HCT116 (cell line): ENCODE measurements around the gene FAM170B. TPM values are rescaled to one million over a fixed set of nuclear protein-coding genes. Genes with fewer than 3 reads are reported as not detected.

ENCODE experiments used
- ATAC-seq: fragments of 200-7000 bp; cut with Tn5 transposase; 2 replicates; pipeline ENCODE4 v1.9.1; 2020; ENCODE audit warnings: mild to moderate bottlenecking, moderate library complexity
- BruUV-seq: library from RNA; stranded (reverse); fragments of 400-500 nt; replicated peaks from 2 replicates; lab custom pipeline; 2021; lab: Mats Ljungman, UMichigan
- CTCF ChIA-PET: fragments of 300-600 bp; sonication (Branson Sonifier 250); formaldehyde crosslinking; loops from one replicate; lab custom pipeline; 2021; ENCODE audit warnings: antibody characterized with exemption; lab: Charles Lee
- POLR2A ChIA-PET: fragments of 300-600, 350-600 bp; sonication (Branson Sonifier 250); formaldehyde crosslinking; loops from one replicate; lab custom pipeline; 2021; ENCODE audit warnings: antibody characterized with exemption; lab: Charles Lee
- RAD21 ChIA-PET, 2 experiments: fragments of 300-600 bp; sonication (Branson Sonifier 250); formaldehyde crosslinking; loops; one replicate each; lab custom pipeline; 2023; ENCODE audit warnings: low total read pairs in 2 of 2; ENCODE audit not compliant: uncharacterized antibody in 2 of 2, unreplicated experiment in 2 of 2, low non-redundant PET in 1 of 2; lab: Charles Lee
- DNase-seq: peaks from one replicate; pipeline ENCODE4 v3.0.0-alpha.2; 2010; ENCODE audit warnings: low read depth, low spot score
- H2AFZ ChIP-seq: fragments of 200-600 bp; shearing (Covaris generic), sonication (generic); 2 replicates; pipeline ENCODE4 v1.6.1; 2017; ENCODE audit warnings: low read depth, mixed run types, mixed read lengths, antibody characterized with exemption, low read length; ENCODE audit not compliant: poor library complexity, severe bottlenecking
- H3K27ac ChIP-seq: 2 replicates; pipeline ENCODE4 v1.5.1; 2012; ENCODE audit warnings: low read depth, low read length
- H3K27me3 ChIP-seq: fragments of 200-600 bp; sonication (generic); 2 replicates; pipeline ENCODE4 v1.6.1; 2016; ENCODE audit warnings: mixed run types, low read length, mixed read lengths; ENCODE audit not compliant: insufficient read depth
- H3K36me3 ChIP-seq, 2 experiments: fragments of 200-500 bp in 1 of 2; fragments of 200-600 bp in 1 of 2; sonication (Bioruptor generic) in 1 of 2; sonication (generic) in 1 of 2; 2 replicates each; pipeline versions ENCODE4 v1.5.1 to v1.6.1; 2014 to 2016; ENCODE audit warnings: low read length in 2 of 2, inconsistent platforms in 1 of 2, mixed read lengths in 1 of 2, mixed run types in 1 of 2; ENCODE audit not compliant: insufficient read depth in 2 of 2, control insufficient read depth in 1 of 2
- H3K4me1 ChIP-seq, 2 experiments: fragments of 200-600 bp in 1 of 2; sonication (generic) in 1 of 2; 2 replicates each; pipeline versions ENCODE4 v1.5.1 to v1.6.1; 2012 to 2017; ENCODE audit warnings: low read length in 2 of 2, inconsistent platforms in 1 of 2, mild to moderate bottlenecking in 1 of 2, mixed read lengths in 1 of 2, mixed run types in 1 of 2, moderate library complexity in 1 of 2; ENCODE audit not compliant: insufficient read depth in 2 of 2, control insufficient read depth in 1 of 2
- H3K4me2 ChIP-seq: fragments of 200-600 bp; sonication (generic); 2 replicates; pipeline ENCODE4 v1.6.1; 2017; ENCODE audit warnings: mixed run types, low read length, mixed read lengths
- H3K4me3 ChIP-seq, 2 experiments: fragments of 200-600 bp in 1 of 2; sonication (generic) in 1 of 2; replicated peaks in 1 of 2; 2 replicates each; pipeline ENCODE4 v1.5.1; 2011 to 2016; ENCODE audit warnings: low read length in 2 of 2, control low read depth in 1 of 2, low read depth in 1 of 2, mild to moderate bottlenecking in 1 of 2, mixed read lengths in 1 of 2, mixed run types in 1 of 2
- H3K79me2 ChIP-seq: fragments of 200-600 bp; sonication (generic); 2 replicates; pipeline ENCODE4 v1.6.1; 2017; ENCODE audit warnings: mild to moderate bottlenecking, mixed run types, low read length, moderate library complexity, mixed read lengths; ENCODE audit not compliant: insufficient read depth
- H3K9ac ChIP-seq: fragments of 200-600 bp; sonication (generic); 2 replicates; pipeline ENCODE4 v1.6.1; 2016; ENCODE audit warnings: low read length, mixed read lengths
- H3K9me2 ChIP-seq: fragments of 200-600 bp; sonication (generic), shearing (Covaris generic); 2 replicates; pipeline ENCODE4 v1.6.1; 2017; ENCODE audit warnings: mixed run types, mild to moderate bottlenecking, moderate library complexity; ENCODE audit not compliant: insufficient read depth
- H3K9me3 ChIP-seq, 2 experiments: fragments of 200-500 bp in 1 of 2; fragments of 200-600 bp in 1 of 2; sonication (Bioruptor generic) in 1 of 2; sonication (generic) in 1 of 2; 2 replicates each; pipeline ENCODE4 v1.6.1; 2014 to 2017; ENCODE audit warnings: low read length in 2 of 2, mixed read lengths in 2 of 2, inconsistent platforms in 1 of 2, low read depth in 1 of 2, mild to moderate bottlenecking in 1 of 2, mixed run types in 1 of 2, moderate library complexity in 1 of 2; ENCODE audit not compliant: control insufficient read depth in 1 of 2, insufficient read depth in 1 of 2
- H4K20me1 ChIP-seq: fragments of 200-600 bp; sonication (generic), shearing (Covaris generic); 2 replicates; pipeline ENCODE4 v1.6.1; 2017; ENCODE audit warnings: mixed run types, mild to moderate bottlenecking, moderate library complexity; ENCODE audit not compliant: insufficient read depth
- EGR1 ChIP-seq: IDR thresholded peaks from 2 replicates; pipeline ENCODE4 v1.6.1; 2012; ENCODE audit warnings: low read depth
- FOSL1 ChIP-seq: IDR thresholded peaks from 2 replicates; pipeline ENCODE4 v1.6.1; 2012; ENCODE audit warnings: low read depth
- JUND ChIP-seq: IDR thresholded peaks from 2 replicates; pipeline ENCODE4 v1.6.1; 2012
- POLR2AphosphoS5 ChIP-seq: IDR thresholded peaks from 2 replicates; pipeline ENCODE4 v1.6.1; 2011; ENCODE audit warnings: mild to moderate bottlenecking, low read depth, low read length, moderate library complexity
- RAD21 ChIP-seq: IDR thresholded peaks from 2 replicates; pipeline ENCODE4 v1.6.1; 2012; ENCODE audit warnings: low read depth, mild to moderate bottlenecking
- SIN3A ChIP-seq: IDR thresholded peaks from 2 replicates; pipeline ENCODE4 v1.6.1; 2012; ENCODE audit warnings: low read depth
- SRF ChIP-seq: IDR thresholded peaks from 2 replicates; pipeline ENCODE4 v1.6.1; 2012; ENCODE audit warnings: low read depth
- TCF7L2 ChIP-seq: IDR thresholded peaks from 2 replicates; pipeline ENCODE4 v1.7.0; 2011; ENCODE audit warnings: borderline replicate concordance, inconsistent platforms; ENCODE audit not compliant: insufficient read depth, insufficient read length; ENCODE audit errors: extremely low read depth
- ZNF274 ChIP-seq: fragments of 200-500 bp; sonication (Bioruptor generic); IDR thresholded peaks from 2 replicates; pipeline ENCODE4 v1.6.1; 2014; ENCODE audit warnings: mild to moderate bottlenecking, low read depth, low read length, inconsistent platforms
- intact Hi-C: fragments of 100-400 bp; cut with micrococcal nuclease; formaldehyde crosslinking; loops from 2 replicates; pipeline ENCODE4 v1.10.0; 2022
- total RNA-seq: library from RNA; stranded (reverse); gene quantifications from one replicate; pipeline ENCODE4 v1.2.1, GENCODE V29; 2021; ENCODE audit not compliant: unreplicated experiment
- TF ChIP-seq, protein P1 (sequence below), 3 experiments: fragments of 200-600 bp in 1 of 3; sonication (generic) in 1 of 3; IDR thresholded peaks in 2 of 3; conservative IDR thresholded peaks in 1 of 3; 2 replicates each; pipeline ENCODE4 v1.5.1; 2012 to 2017; ENCODE audit warnings: low read depth in 2 of 3, low read length in 2 of 3, antibody characterized with exemption in 1 of 3, borderline replicate concordance in 1 of 3, control low read depth in 1 of 3, mild to moderate bottlenecking in 1 of 3, mixed read lengths in 1 of 3, mixed run types in 1 of 3, moderate library complexity in 1 of 3; ENCODE audit not compliant: insufficient read depth in 1 of 3

Gene FAM170B
- total RNA-seq, 1 experiment from 2014 or later, result not detected

DNA sequence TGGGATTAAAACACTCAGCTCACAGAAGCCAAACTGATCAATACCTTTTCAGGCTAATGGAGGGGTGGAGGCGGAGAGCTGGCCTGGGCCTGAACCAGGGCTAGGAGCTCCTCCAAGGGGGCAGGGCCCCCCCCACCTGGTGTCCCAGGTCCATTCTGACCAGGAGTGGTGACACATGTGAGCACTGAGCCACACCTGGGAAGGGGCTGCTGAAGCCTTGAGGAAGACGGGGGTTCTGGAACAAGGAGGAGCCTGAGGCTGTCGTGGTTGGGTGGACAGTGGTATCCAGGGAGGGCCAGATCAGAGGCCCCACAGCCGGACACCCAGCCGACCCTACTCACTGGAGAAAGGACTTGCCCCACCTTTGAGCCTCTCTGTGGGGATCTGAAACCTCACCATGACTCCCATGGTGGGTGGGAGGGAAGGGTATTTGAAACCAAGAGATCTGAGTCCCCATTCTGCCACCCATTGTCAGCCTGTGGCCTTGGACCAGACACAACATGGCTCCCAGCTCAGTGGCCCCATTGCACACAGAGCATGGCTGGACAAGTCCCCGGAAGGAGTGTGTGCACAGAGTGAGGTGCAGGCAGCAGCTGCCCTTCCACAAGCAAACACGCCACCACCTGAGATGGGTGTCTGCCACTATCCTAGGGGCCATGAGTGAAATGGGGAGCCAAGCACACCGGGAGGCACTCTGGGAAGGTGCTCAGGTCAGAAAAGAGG, 41.9 kb upstream of the FAM170B start:
- DNase-seq, result no peak
- Histone ChIP-seq H3K27ac (no peak overlapping the region), H4K20me1 (no peaks in the 10 kb centered on the region), H3K9ac (no peak overlapping the region), H3K27me3 (no peaks in the 10 kb centered on the region), H3K36me3 (no peaks in the 10 kb centered on the region), H3K4me2 (no peak overlapping the region), H3K9me2 (no peaks in the 10 kb centered on the region), H3K4me1 (peaks cover 0 to 12% of the 10 kb centered on the region in 2 experiments; a peak in 2 of 4 replicates), H3K79me2 (no peaks in the 10 kb centered on the region), H3K9me3 (no peaks in the 10 kb centered on the region), H2AFZ (no peak overlapping the region), H3K4me3 (no peak overlapping the region)
- ChIA-PET CTCF (interaction anchor here (1.2 kb wide), 1 partner anchor 11 kb away, joined by 4 read pairs; no protein-coding TSS in a partner anchor), RAD21 (no interaction called here), POLR2A (no interaction called here)
- TF ChIP-seq RAD21, result no peak
- no peak for TF ChIP-seq SRF
- no peak for TF ChIP-seq JUND
- no peak for TF ChIP-seq EGR1
- TF ChIP-seq, protein P1, sequence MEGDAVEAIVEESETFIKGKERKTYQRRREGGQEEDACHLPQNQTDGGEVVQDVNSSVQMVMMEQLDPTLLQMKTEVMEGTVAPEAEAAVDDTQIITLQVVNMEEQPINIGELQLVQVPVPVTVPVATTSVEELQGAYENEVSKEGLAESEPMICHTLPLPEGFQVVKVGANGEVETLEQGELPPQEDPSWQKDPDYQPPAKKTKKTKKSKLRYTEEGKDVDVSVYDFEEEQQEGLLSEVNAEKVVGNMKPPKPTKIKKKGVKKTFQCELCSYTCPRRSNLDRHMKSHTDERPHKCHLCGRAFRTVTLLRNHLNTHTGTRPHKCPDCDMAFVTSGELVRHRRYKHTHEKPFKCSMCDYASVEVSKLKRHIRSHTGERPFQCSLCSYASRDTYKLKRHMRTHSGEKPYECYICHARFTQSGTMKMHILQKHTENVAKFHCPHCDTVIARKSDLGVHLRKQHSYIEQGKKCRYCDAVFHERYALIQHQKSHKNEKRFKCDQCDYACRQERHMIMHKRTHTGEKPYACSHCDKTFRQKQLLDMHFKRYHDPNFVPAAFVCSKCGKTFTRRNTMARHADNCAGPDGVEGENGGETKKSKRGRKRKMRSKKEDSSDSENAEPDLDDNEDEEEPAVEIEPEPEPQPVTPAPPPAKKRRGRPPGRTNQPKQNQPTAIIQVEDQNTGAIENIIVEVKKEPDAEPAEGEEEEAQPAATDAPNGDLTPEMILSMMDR (IDR thresholded peaks at IDR 0.05 in 2 of 3, conservative IDR thresholded peaks at IDR 0.05 in 1 of 3; ENCODE audit: borderline replicate concordance in 1 of 3, insufficient read depth in 1 of 3, low read depth in 2 of 3, low read length in 2 of 3), result no peak
- no peak for TF ChIP-seq SIN3A
- no peak for TF ChIP-seq FOSL1
- TF ChIP-seq ZNF274, result no peak
- no peak for TF ChIP-seq TCF7L2
- TF ChIP-seq POLR2AphosphoS5, result no peak
- no TSS peak for BruUV-seq
- intact Hi-C loops, result no loop called here
- ATAC-seq, result no peak
